ENCODE data around the gene PIGQ. TPM values are rescaled to one million over a fixed set of nuclear protein-coding genes. Genes with fewer than 3 reads are reported as not detected.

Gene PIGQ
- polyA plus RNA-seq, 1 of the 3 experiments (the other 2 are of a cell fraction): 38.7 TPM

DNA sequence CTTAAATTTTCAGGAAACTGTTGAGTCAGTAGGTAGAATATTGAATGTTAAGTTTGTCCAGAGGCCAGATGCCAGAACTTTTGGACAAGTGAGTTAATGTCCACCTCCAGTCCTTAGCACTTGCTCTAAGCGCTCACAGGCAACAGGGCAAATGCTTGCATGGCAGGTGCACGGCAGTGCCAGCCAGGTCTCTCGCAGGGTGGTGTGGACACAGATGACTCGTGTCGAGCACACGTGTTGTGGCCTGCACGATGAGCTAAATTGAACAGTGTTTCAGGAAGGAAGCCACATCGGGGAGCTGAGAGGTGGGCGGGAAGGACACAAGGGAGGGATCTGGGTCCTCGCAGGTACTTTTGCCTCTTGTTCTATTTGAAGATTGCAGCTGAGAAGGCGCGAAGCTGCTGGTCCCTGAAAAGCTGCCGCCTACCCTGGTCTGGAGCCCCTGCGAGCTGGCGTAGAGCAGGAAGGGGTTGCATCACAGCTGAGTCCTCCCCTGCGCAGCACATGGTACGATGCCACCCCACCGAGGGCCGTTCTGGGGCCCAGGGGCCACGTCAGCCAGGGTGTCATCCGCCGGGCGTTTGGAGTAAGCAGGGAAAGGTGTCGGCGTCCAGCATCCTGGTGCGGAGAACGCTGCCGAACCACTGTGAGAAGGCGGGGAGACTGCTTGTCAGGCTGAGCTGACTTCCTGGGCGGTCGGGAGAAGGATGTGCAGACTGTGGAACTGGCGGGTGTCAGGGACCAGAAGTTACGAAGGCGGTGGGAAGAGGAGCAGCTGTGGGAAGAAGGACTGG, 26.4 kb downstream of the PIGQ start:
- Histone ChIP-seq H3K4me2 (no peak overlapping the region), H3K79me2 (ENCODE audit: insufficient read depth) (peaks cover 67% of the 10 kb centered on the region), H3F3A (replicated peaks; ENCODE audit: insufficient read depth) (peaks cover 5% of the 10 kb centered on the region), H3K9me3 (no peaks in the 10 kb centered on the region), H3K9ac (no peak overlapping the region), H3K27me3 (ENCODE audit: insufficient read depth) (no peaks in the 10 kb centered on the region), H4K20me1 (ENCODE audit: insufficient read depth) (peaks cover 47% of the 10 kb centered on the region), H3K36me3 (replicated peaks in 1 of 2; ENCODE audit: control insufficient read depth in 1 of 2, insufficient read depth in 2 of 2, low read length in 1 of 2) (peaks cover 0 to 2% of the 10 kb centered on the region in 2 experiments), H3K4me1 (ENCODE audit: control insufficient read depth in 1 of 2, insufficient read depth in 2 of 2, low read depth in 1 of 2, low read length in 1 of 2) (peaks cover 0 to 5% of the 10 kb centered on the region in 2 experiments; a peak in 1 of 4 replicates), H3K27ac (ENCODE audit: low read depth in 2 of 2, low read length in 1 of 2) (no peak overlapping the region), H2AFZ (ENCODE audit: low read depth) (no peak overlapping the region), H3K4me3 (ENCODE audit: low read depth in 2 of 2, low read length in 1 of 2) (no peak overlapping the region), H3K9me2 (no peaks in the 10 kb centered on the region)
- 96% methylated on average over 34 of the region's 34 CpGs for WGBS (ENCODE audit: low lambda C conversion rate)
- TF ChIP-seq, protein P1, sequence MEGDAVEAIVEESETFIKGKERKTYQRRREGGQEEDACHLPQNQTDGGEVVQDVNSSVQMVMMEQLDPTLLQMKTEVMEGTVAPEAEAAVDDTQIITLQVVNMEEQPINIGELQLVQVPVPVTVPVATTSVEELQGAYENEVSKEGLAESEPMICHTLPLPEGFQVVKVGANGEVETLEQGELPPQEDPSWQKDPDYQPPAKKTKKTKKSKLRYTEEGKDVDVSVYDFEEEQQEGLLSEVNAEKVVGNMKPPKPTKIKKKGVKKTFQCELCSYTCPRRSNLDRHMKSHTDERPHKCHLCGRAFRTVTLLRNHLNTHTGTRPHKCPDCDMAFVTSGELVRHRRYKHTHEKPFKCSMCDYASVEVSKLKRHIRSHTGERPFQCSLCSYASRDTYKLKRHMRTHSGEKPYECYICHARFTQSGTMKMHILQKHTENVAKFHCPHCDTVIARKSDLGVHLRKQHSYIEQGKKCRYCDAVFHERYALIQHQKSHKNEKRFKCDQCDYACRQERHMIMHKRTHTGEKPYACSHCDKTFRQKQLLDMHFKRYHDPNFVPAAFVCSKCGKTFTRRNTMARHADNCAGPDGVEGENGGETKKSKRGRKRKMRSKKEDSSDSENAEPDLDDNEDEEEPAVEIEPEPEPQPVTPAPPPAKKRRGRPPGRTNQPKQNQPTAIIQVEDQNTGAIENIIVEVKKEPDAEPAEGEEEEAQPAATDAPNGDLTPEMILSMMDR (IDR thresholded peaks at IDR 0.05): no peak
- TF ChIP-seq RXRA (IDR thresholded peaks at IDR 0.05; ENCODE audit: borderline replicate concordance, low read depth) (no peak), FOSL2 (IDR thresholded peaks at IDR 0.05; ENCODE audit: borderline replicate concordance, low read depth) (no peak), FOXJ3 (CRISPR knock-in tag; IDR thresholded peaks at IDR 0.05) (no peak), GABPA (IDR thresholded peaks at IDR 0.05; ENCODE audit: low read depth) (no peak), NFIC (IDR thresholded peaks at IDR 0.05; ENCODE audit: borderline replicate concordance) (no peak), JUND (IDR thresholded peaks at IDR 0.05) (no peak), CHD2 (IDR thresholded peaks at IDR 0.05; ENCODE audit: low read length, partially characterized antibody) (no peak), GATA2 (CRISPR knock-in tag; IDR thresholded peaks at IDR 0.05) (no peak), EP300 (IDR thresholded peaks at IDR 0.05; ENCODE audit: borderline replicate concordance in 1 of 2, low read depth in 1 of 2, low read length in 1 of 2) (no peak), TAF1 (IDR thresholded peaks at IDR 0.05; ENCODE audit: borderline replicate concordance, low read depth, low read length) (no peak)
- TF ChIP-seq, protein P2, sequence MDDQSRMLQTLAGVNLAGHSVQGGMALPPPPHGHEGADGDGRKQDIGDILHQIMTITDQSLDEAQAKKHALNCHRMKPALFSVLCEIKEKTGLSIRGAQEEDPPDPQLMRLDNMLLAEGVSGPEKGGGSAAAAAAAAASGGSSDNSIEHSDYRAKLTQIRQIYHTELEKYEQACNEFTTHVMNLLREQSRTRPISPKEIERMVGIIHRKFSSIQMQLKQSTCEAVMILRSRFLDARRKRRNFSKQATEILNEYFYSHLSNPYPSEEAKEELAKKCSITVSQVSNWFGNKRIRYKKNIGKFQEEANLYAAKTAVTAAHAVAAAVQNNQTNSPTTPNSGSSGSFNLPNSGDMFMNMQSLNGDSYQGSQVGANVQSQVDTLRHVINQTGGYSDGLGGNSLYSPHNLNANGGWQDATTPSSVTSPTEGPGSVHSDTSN (IDR thresholded peaks at IDR 0.05): no peak
- TF ChIP-seq, protein P3, sequence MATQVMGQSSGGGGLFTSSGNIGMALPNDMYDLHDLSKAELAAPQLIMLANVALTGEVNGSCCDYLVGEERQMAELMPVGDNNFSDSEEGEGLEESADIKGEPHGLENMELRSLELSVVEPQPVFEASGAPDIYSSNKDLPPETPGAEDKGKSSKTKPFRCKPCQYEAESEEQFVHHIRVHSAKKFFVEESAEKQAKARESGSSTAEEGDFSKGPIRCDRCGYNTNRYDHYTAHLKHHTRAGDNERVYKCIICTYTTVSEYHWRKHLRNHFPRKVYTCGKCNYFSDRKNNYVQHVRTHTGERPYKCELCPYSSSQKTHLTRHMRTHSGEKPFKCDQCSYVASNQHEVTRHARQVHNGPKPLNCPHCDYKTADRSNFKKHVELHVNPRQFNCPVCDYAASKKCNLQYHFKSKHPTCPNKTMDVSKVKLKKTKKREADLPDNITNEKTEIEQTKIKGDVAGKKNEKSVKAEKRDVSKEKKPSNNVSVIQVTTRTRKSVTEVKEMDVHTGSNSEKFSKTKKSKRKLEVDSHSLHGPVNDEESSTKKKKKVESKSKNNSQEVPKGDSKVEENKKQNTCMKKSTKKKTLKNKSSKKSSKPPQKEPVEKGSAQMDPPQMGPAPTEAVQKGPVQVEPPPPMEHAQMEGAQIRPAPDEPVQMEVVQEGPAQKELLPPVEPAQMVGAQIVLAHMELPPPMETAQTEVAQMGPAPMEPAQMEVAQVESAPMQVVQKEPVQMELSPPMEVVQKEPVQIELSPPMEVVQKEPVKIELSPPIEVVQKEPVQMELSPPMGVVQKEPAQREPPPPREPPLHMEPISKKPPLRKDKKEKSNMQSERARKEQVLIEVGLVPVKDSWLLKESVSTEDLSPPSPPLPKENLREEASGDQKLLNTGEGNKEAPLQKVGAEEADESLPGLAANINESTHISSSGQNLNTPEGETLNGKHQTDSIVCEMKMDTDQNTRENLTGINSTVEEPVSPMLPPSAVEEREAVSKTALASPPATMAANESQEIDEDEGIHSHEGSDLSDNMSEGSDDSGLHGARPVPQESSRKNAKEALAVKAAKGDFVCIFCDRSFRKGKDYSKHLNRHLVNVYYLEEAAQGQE (IDR thresholded peaks at IDR 0.05; ENCODE audit: low read depth, low read length): no peak
- ChIA-PET POLR2A (interaction anchor here (0.9 kb wide), 1 partner anchor 70 kb away, joined by 4 read pairs; no protein-coding TSS in a partner anchor), CTCF (interaction anchor here (0.9 kb wide), 1 partner anchor 28 kb away, joined by 3 read pairs; no protein-coding TSS in a partner anchor)
- DNase-seq: no peak
